Gastroesophageal sphincter (tissue), 4 donors: ENCODE data around the gene PITPNB. TPM values are rescaled to one million over a fixed set of nuclear protein-coding genes. Genes with fewer than 3 reads are reported as not detected.
A peak's percentile ranks its signal among the peaks of the same experiment; 100 is the strongest.

Experiments
- ATAC-seq: fragments of 150-250 bp; one replicate; pipeline ENCODE4 v1.9.1; 2016; ENCODE audit warnings: mild to moderate bottlenecking, moderate library complexity
- H3K27ac ChIP-seq, 4 donors: fragments of 200-600 bp; sonication (generic) in 3 of 4; 1 replicate in 3 of 4; 2 replicates in 1 of 4; pipeline ENCODE4 v1.5.1; 2016 to 2019
- H3K27me3 ChIP-seq: fragments of 200-600 bp; sonication (generic); one replicate; pipeline ENCODE4 v1.5.1; 2019
- H3K36me3 ChIP-seq, 2 donors: fragments of 200-600 bp; sonication (generic); one replicate each; pipeline ENCODE4 v1.5.1; 2019; ENCODE audit warnings: control low read depth in 1 of 2
- H3K4me1 ChIP-seq, 3 donors: fragments of 200-600 bp; sonication (generic); 1 replicate in 2 of 3; 2 replicates in 1 of 3; pipeline ENCODE4 v1.5.1; 2016 to 2019; ENCODE audit warnings: control low read depth in 2 of 3
- H3K4me3 ChIP-seq, 2 donors: fragments of 200-600 bp; sonication (generic); one replicate each; pipeline ENCODE4 v1.5.1; 2019; ENCODE audit warnings: mild to moderate bottlenecking in 1 of 2, moderate library complexity in 1 of 2
- H3K9me3 ChIP-seq, 3 donors: fragments of 200-600 bp; sonication (generic); one replicate each; pipeline ENCODE4 v1.5.1; 2017 to 2019; ENCODE audit warnings: control low read depth in 2 of 3
- CTCF ChIP-seq, 4 experiments: fragments of 200-600 bp in 2 of 4; fragments of 450-650 bp in 2 of 4; sonication (generic) in 1 of 4; IDR thresholded peaks; one replicate each; pipeline ENCODE4 v1.5.1; 2017 to 2019; ENCODE audit warnings: antibody characterized with exemption in 4 of 4, mild to moderate bottlenecking in 2 of 4, moderate library complexity in 2 of 4
- EP300 ChIP-seq: sonication (generic); formaldehyde crosslinking; IDR thresholded peaks from one replicate; pipeline ENCODE4 v1.6.1; 2017; ENCODE audit warnings: antibody characterized with exemption, mild to moderate bottlenecking
- POLR2A ChIP-seq, 2 donors: fragments of 450-650 bp; IDR thresholded peaks; one replicate each; pipeline ENCODE4 v1.6.1; 2017; ENCODE audit warnings: antibody characterized with exemption in 2 of 2, mild to moderate bottlenecking in 2 of 2, moderate library complexity in 1 of 2
- POLR2AphosphoS5 ChIP-seq: sonication (generic); formaldehyde crosslinking; IDR thresholded peaks from one replicate; pipeline ENCODE4 v1.6.1; 2017; ENCODE audit warnings: antibody characterized with exemption
- WGBS, 2 donors: methylation state at CpG; one replicate each; pipeline ENCODE4 v1.1.5; 2018; ENCODE audit warnings: low coverage in 1 of 2; 5-methylcytosine and 5-hydroxymethylcytosine counted together
- total RNA-seq, 4 donors: library from RNA; depleted of rRNA; stranded (reverse); fragments of >200 nt; gene quantifications; one replicate each; pipeline ENCODE4 v1.1.0, GENCODE V29; 2016

Gene PITPNB
- total RNA-seq, 4 donors from 2014 or later, result 62.8 to 103 (median 96.6) TPM

GRCh38 chr22:27868732-27869282, 50.2 kb downstream of the PITPNB start:
- H3K4me3 ChIP-seq, result peak overlapping the region in 1 of 2 donors; percentile 8

GRCh38 chr22:27867953-27868731, 50.9 kb downstream of the PITPNB start:
- ATAC-seq, result no peak
- H3K9me3 ChIP-seq, result no peaks in the 10 kb centered on the region
- H3K4me3 ChIP-seq, result no peak overlapping the region
- peak overlapping the region; percentile 81 to 97 (median 86) for H3K27ac ChIP-seq
- TF ChIP-seq EP300 (no peak), POLR2AphosphoS5 (no peak), POLR2A (IDR thresholded peaks at IDR 0.05) (no peak), CTCF (IDR thresholded peaks at IDR 0.05) (no peak)
- H3K36me3 ChIP-seq, result peaks cover 0 to 28% of the 10 kb centered on the region in 2 donors
- H3K4me1 ChIP-seq, result peaks cover 33 to 80% (median 37%) of the 10 kb centered on the region in 3 donors
- no peaks in the 10 kb centered on the region for H3K27me3 ChIP-seq
- WGBS, 2 donors, result 46% methylated on average over 2 to 5 of the region's 5 CpGs

More at GRCh38 chr22:27868732-27869282, 50.2 kb downstream of the PITPNB start:
- TF ChIP-seq CTCF (IDR thresholded peaks at IDR 0.05) (no peak), EP300 (no peak), POLR2AphosphoS5 (no peak), POLR2A (IDR thresholded peaks at IDR 0.05) (no peak)
- ATAC-seq, result no peak
- peak overlapping the region; percentile 81 to 97 (median 86) for H3K27ac ChIP-seq
- H3K27me3 ChIP-seq, result no peaks in the 10 kb centered on the region
- peaks cover 0 to 28% of the 10 kb centered on the region in 2 donors for H3K36me3 ChIP-seq
- WGBS, 2 donors, result 23 to 38% methylated on average over 5 to 6 of the region's 6 CpGs
- H3K4me1 ChIP-seq, result peaks cover 27 to 80% (median 42%) of the 10 kb centered on the region in 3 donors
- H3K9me3 ChIP-seq, result no peaks in the 10 kb centered on the region

DNA sequence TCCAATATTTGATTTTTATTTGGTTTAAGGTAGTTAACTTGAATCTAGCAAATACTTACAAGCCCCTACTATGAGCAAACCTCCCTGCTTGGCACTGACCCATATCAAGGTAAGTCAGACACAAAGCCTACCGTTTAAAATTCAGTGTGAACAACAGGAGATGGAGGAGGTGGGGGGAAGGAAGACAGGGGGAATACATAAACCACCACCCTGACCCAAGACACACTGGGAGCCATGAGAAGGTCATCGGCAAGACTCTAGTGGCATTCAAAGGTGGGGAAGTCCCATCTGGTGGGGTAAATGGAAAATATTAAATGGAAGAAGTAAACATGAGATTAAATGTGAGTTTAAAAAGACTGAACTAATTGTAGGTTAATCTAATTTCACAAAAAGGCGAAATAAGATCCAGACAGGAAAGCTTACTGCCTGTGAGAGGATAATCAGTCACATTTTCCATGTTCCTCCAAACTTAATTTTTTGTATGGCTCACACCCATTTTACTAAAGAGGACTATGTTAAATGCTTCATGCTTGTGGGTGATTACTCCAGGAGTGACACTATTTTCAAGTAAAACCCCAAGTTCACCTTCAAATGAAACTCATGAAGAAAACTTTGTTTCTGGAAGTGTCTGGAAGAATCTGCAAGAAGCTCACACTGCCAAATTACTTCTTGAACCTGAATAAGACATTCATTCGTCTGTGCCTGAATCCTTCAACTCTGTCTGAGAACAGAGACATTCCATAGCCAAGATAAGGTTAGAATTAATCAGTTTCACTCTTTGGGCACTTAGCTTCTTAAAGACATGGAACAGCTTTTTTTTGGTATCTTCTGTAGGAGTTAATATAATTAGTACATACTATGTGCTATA, 51.7 kb downstream of the PITPNB start:
- peaks cover 0 to 24% of the 10 kb centered on the region in 2 donors for H3K36me3 ChIP-seq

More for the DNA sequence above, 51.7 kb downstream of the PITPNB start:
- Histone ChIP-seq H3K27ac (peak overlapping the region; percentile 77 to 97 (median 86)), H3K4me1 (peaks cover 30 to 80% (median 40%) of the 10 kb centered on the region in 3 donors), H3K27me3 (no peaks in the 10 kb centered on the region), H3K4me3 (no peak overlapping the region), H3K9me3 (no peaks in the 10 kb centered on the region)
- ATAC-seq, result no peak
- TF ChIP-seq EP300 (no peak), POLR2A (IDR thresholded peaks at IDR 0.05) (no peak), POLR2AphosphoS5 (no peak), CTCF (IDR thresholded peaks at IDR 0.05) (no peak)
- WGBS, 2 donors, result 7 to 10% methylated on average over 4 of the region's 4 CpGs
